Measurements from ENCODE around the gene CENPX.

The CENPX gene

GRCh38 chr17:82011617-82012187 lies 11.0 kb downstream of the CENPX start:
- DNase-seq (ENCODE audit: low spot score) = no peak

GRCh38 chr17:82010575-82011525 lies 11.8 kb downstream of the CENPX start:
- no peak for DNase-seq (ENCODE audit: low spot score)

GRCh38 chr17:82009413-82009812 lies 13.3 kb downstream of the CENPX start:
- DNase-seq (ENCODE audit: low spot score) = no peak

GRCh38 chr17:82008941-82009405 lies 13.7 kb downstream of the CENPX start:
- DNase-seq (ENCODE audit: low spot score) = no peak

- no peak for DNase-seq (ENCODE audit: low spot score)
These were observed 14.3 kb downstream of the CENPX start for GRCh38 chr17:82008258-82008940.

GRCh38 chr17:82007495-82008257 lies 15.0 kb downstream of the CENPX start:
- no peak for DNase-seq (ENCODE audit: low spot score)

GRCh38 chr17:82007228-82007494 lies 15.5 kb downstream of the CENPX start:
- no peak for DNase-seq (ENCODE audit: low spot score)

- no peak for DNase-seq (ENCODE audit: low spot score)
These were observed 16.0 kb downstream of the CENPX start for GRCh38 chr17:82006468-82007227.

- DNase-seq (ENCODE audit: low spot score) = no peak
These were observed 16.9 kb downstream of the CENPX start for GRCh38 chr17:82005701-82006348.

- DNase-seq (ENCODE audit: low spot score) = no peak
These were observed 17.9 kb downstream of the CENPX start for GRCh38 chr17:82004517-82005455.

- DNase-seq (ENCODE audit: low spot score) = peak; percentile 25
These were observed 19.0 kb downstream of the CENPX start for GRCh38 chr17:82003411-82004381.

- DNase-seq (ENCODE audit: low spot score) = no peak
These were observed 21.1 kb downstream of the CENPX start for GRCh38 chr17:82001571-82002056.

GRCh38 chr17:82000803-82001570 lies 21.7 kb downstream of the CENPX start:
- no peak for DNase-seq (ENCODE audit: low spot score)

GRCh38 chr17:81999976-82000802 lies 22.5 kb downstream of the CENPX start:
- DNase-seq (ENCODE audit: low spot score) = no peak

- no peak for DNase-seq (ENCODE audit: low spot score)
These were observed 23.1 kb downstream of the CENPX start for GRCh38 chr17:81999587-81999975.

GRCh38 chr17:81998691-81999438 lies 23.8 kb downstream of the CENPX start:
- no peak for DNase-seq (ENCODE audit: low spot score)

All from activated CD4-positive, alpha-beta T cell treated with anti-CD3 and anti-CD28 coated beads, Interleukin-2, Interleukin-4, amounts not matched to agents 100 ng/mL and 50 ng/mL, durations not matched to agents 16 hours and 8 hours (primary cell).